GM19372 (cell line): ENCODE results near the gene YPEL3.
A peak's percentile ranks its signal among the peaks of the same experiment; 100 is the strongest.
"Not testable (repeated sequence)": the region's sequence is repeated elsewhere in the genome, so short reads cannot be mapped to it uniquely, and the experiment has no call there.

ENCODE experiments used
- ATAC-seq: cut with Tn5 transposase; IDR thresholded peaks from one replicate; pipeline ENCODE4 v1.9.1; 2021; ENCODE audit warnings: mild to moderate bottlenecking, low read depth, moderate library complexity; ENCODE audit not compliant: unreplicated experiment

The YPEL3 gene

GRCh38 chr16:30096105-30096861 is at the start of gene YPEL3:
TSS of gene YPEL3 (minus strand) at chr16:30096213. CDS start at chr16:30095482, 731 bp downstream.
- ATAC-seq, result peak; percentile 55

- no peak for ATAC-seq
Observed at GRCh38 chr16:30145657-30146056, 49.6 kb upstream of the YPEL3 start.

GRCh38 chr16:30144917-30145316 is 48.9 kb upstream of the YPEL3 start:
- ATAC-seq, result no peak

- ATAC-seq, result no peak
Observed at GRCh38 chr16:30144017-30144416, 48.0 kb upstream of the YPEL3 start.

GRCh38 chr16:30143347-30143702 is 47.3 kb upstream of the YPEL3 start:
- ATAC-seq, result no peak

GRCh38 chr16:30142672-30143346 is 46.8 kb upstream of the YPEL3 start:
- ATAC-seq, result no peak

- no peak for ATAC-seq
Observed at GRCh38 chr16:30141750-30142149, 45.7 kb upstream of the YPEL3 start.

GRCh38 chr16:30139583-30140481 is 43.8 kb upstream of the YPEL3 start:
- ATAC-seq, result no peak

- ATAC-seq, result no peak
Observed at GRCh38 chr16:30137897-30138296, 41.9 kb upstream of the YPEL3 start.

GRCh38 chr16:30136971-30137605 is 41.1 kb upstream of the YPEL3 start:
- ATAC-seq, result no peak

GRCh38 chr16:30132591-30132990 is 36.6 kb upstream of the YPEL3 start:
- no peak for ATAC-seq

- no peak for ATAC-seq
Observed at GRCh38 chr16:30131869-30132475, 36.0 kb upstream of the YPEL3 start.

- no peak for ATAC-seq
Observed at GRCh38 chr16:30127993-30128392, 32.0 kb upstream of the YPEL3 start.

GRCh38 chr16:30125690-30126089 is 29.7 kb upstream of the YPEL3 start:
- ATAC-seq, result not testable (repeated sequence)

GRCh38 chr16:30124985-30125379 is 29.0 kb upstream of the YPEL3 start:
- no peak for ATAC-seq

- ATAC-seq, result no peak
Observed at GRCh38 chr16:30122604-30123160, 26.7 kb upstream of the YPEL3 start.

GRCh38 chr16:30121741-30122571 is 25.9 kb upstream of the YPEL3 start:
- ATAC-seq, result no peak

GRCh38 chr16:30120340-30121105 is 24.5 kb upstream of the YPEL3 start:
- no peak for ATAC-seq
